NCI-H2081 treated with DMSO at 0.1 percent for 48 hours (cell line): ENCODE measurements around the gene DSC2.
"Not testable (repeated sequence)": the region's sequence is repeated elsewhere in the genome, so short reads cannot be mapped to it uniquely, and the experiment has no call there.

Source experiments
- DNase-seq: peaks from one replicate; lab custom pipeline; 2025; lab: John Stamatoyannopoulos, UW

The DSC2 gene

GRCh38 chr18:31042406-31043181 is 59.6 kb downstream of the DSC2 start, which contains the start of gene DSC3:
Gene DSC3, minus strand, starts transcription at chr18:31042742. Its CDS starts 82 bp downstream, at chr18:31042660.
- DNase-seq = no peak

DNA sequence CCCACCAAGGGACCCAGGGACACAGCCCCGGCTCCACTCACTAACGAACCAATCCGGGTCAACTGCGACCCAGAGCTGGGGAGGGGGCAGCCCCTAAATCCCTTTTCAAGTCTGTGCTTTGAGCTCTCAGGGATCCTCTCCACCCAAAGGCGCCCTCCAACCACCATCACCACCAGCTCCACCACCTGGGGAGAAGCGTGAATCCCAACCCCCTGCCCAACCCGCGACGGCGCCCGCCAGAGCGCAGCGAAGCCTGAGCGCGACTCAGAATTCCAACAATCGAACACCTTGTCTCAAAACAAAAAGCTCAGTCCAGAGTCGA is 60.2 kb downstream of the DSC2 start:
- no peak for DNase-seq

- DNase-seq = no peak
Observed at GRCh38 chr18:31041271-31042083, 60.7 kb downstream of the DSC2 start.

DNA sequence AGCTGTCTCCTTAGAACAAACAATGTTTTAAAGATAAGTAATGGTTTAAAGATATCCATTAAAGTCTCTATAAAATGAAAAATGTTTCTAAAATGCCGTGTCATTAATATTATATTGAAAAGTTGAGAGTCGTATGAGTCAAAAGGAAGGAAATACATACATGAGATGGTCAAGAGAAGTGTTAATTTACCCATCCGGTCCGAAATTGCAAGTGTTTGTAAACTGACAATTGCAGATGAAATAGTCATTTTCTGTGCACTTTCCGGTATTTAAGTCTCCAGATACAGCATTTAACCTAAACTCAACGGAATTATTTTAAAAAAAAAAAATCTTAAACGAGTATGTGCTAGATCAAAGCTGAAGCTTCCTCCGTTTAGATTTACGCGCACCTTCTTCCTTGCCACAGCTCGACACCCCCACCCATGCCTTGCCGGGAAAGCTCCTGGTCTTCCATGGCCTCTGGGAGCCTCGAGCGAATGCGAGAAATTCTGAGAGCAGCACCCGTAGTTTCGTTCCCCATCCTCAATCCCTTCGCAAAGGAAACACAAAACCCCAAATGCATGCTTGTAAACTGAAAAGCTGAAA is 61.4 kb downstream of the DSC2 start:
- DNase-seq = no peak

GRCh38 chr18:31039426-31039825 is 62.8 kb downstream of the DSC2 start:
- DNase-seq = no peak

DNA sequence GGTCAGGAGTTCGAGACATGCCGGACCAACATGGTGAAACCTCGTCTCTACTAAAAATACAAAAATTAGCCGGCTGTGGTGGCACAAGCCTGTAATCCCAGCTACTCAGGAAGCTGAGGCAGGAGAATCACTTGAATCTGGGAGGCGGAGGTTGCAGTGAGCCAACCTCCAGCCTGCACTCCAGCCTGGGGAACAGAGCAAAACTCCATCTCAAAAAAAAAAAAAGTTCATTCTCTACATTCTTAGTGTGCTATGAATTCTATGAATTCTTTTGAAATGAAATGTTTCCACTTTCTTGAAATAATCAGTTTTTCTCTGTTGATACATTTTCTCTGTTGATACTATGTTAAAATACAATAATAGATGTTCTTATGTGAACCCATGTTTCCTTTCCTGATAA is 64.5 kb downstream of the DSC2 start:
- DNase-seq = not testable (repeated sequence)

DNA sequence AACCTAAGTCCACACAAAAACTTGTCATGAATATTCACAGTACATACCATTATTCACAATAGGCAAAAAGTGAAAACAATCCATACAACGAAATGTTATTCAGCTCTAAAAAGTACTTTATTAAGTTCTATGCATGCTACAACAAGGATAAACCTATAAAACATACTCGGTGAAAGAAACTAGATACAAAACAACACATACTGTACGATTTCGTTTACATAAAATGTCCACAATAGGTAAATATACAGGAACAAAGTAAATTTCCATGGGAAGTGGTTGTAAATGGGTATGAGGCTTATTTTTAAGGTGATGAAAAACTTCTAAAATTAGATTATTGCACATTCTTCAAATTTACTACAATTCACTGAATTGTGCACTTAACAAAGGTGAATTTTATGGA is 67.7 kb downstream of the DSC2 start:
- DNase-seq = no peak

DNA sequence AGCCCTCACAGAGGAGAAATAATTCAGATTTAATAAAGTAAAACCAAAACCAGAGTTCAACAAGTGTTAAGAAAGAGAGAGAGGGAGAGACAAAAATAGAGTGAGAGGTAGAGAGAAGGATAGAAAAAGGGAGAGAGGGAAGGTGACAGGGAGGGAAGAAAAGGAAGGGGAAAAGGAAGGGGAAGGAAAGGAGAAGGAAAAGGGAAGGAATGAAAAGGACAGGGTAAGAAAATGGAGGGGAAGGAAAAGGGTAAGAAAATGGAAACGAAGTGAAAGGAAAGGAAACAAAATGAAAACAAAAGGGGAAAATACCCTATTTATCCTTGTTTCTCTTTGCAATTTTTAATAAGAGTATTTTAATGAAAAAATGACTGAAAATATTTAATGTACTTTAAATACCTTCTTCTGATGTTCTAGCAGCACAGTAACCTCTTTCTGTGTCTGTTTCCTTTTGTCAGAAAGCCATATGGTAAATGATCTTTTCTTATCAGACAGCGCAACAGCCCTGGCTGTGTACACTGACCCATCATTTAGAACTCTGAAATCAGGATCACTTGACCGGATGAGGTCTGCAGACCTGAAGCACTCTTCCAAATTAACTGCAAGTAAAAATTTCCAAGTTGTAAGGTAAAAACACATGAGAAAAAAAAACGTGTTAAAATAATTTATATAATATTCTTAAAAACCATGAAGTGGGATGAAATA is 71.5 kb downstream of the DSC2 start:
- no peak for DNase-seq

DNA sequence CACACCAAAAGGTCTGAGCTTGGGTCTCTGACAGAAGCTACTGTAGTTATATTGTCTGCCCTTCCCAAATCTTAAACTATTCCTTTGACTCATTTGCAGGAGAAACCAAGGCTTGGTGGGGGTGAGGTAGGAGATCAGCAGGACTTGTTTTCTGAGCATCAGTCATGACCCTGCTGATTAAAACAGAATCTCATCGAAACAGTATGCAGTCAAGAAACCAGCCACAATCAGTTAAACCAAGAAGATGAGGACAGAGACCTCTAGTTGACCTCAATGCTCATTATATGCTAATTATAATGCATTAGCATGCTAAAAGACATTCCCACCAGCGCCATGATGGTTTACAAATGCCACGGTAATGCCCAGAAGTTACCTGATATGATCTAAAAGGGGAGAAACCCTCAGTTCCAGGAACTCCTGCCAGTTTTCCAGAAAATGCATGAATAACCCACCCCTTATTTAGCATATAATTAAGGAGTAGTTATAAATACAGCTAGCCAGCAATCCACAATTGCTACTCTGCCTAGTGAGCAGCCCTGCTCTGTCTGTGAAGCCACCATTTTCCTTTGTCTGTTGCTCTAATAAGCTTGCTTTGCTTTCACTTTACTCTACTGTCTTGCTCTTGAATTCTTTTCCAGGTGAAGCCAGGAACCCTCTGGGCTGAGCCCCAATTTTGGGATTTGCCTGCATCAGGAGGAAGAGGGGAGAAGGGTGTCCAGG is 86.3 kb downstream of the DSC2 start:
- DNase-seq = no peak

DNA sequence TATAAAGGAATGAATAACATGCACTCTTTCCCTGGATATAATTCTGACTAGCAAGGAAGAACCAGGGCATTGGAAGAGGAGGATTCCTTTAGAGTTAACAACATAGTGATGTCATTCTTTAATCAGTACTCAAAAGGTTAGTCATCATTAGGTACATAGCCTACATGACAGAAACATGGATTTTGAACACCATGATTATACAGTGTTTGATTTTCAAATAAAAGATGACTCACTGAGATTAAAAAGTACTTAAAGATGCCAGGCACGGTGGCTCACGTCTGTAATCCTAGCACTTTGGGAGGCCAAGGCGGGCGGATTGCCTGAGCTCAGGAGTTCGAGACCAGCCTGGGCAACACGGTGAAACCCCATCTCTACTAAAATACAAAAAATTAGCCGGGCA is 90.8 kb downstream of the DSC2 start:
- not testable (repeated sequence) for DNase-seq

DNA sequence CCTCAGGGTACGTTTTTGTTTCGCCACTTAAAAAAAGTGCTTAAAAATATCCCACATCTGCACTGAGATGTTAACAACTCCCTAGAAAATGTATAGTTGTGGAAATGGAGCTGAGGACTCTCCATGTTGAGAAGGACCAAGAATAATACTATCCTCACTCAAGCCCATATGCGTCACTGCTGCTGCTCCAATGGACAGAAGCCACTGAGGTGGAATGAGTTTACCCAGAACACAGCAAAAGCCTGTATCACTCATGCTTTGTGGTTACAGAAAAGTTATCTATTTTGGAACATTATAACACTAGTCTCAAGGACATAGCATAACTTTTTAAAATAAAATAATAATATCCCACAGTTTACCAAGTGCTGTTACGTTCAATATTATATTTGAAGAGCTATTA is 91.6 kb downstream of the DSC2 start:
- DNase-seq = no peak
